ENCODE measurements around the gene HLCS. TPM values are rescaled to one million over a fixed set of nuclear protein-coding genes. Genes with fewer than 3 reads are reported as not detected.

Gene HLCS
- total and polyA plus RNA-seq, 2 donors (not counting 1 experiment from before 2014, with no cell fraction given), result 23.1 to 40.0 TPM

DNA sequence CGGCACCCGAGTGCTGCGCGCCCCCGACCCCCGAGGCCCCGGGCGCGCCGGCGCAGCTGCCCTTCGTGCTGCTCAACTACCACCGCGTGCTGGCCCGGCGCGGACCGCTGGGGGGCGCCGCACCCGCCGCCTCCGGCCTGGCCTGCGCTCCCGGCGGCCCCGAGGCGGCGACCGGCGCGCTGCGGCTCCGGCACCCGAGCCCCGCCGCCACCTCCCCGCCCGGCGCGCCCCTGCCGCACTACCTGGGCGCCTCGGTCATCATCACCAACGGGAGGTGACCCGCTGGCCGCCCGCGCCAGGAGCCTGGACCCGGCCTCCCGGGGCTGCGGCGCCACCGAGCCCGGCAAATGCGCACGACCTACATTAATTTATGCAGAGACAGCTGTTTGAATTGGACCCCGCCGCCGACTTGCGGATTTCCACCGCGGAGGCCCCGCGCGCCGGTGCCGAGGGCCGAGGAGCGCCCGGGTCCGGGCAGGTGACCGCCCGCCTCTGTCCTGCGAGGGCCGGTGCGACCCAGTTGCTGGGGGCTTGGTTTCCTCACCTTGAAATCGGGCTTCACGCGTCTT is 218.6 kb downstream of the HLCS start:
- Histone ChIP-seq H3K36me3 (ENCODE audit: control insufficient read depth, insufficient read depth, low read length) (no peaks in the 10 kb centered on the region), H3K79me2 (ENCODE audit: control insufficient read depth, insufficient read depth, low read length) (no peaks in the 10 kb centered on the region), H3K4me2 (ENCODE audit: extremely low read depth, insufficient read depth, low read length) (peak overlapping the region; percentile 54), H3K9me3 (ENCODE audit: control insufficient read depth, insufficient read depth, low read depth, low read length) (no peaks in the 10 kb centered on the region), H2AFZ (ENCODE audit: low read length) (no peak overlapping the region), H3K4me3 (replicated peaks in 1 of 4; ENCODE audit: control extremely low read depth in 1 of 4, insufficient read depth in 1 of 4, low read depth in 3 of 4, low read length in 4 of 4) (peak overlapping the region in 2 of 4 experiments; percentile 6 to 32), H3K27me3 (ENCODE audit: control insufficient read depth, insufficient read depth, low read length) (peaks cover 5% of the 10 kb centered on the region), H3K27ac (ENCODE audit: insufficient read depth, low read length) (no peak overlapping the region), H3K4me1 (ENCODE audit: control insufficient read depth, extremely low read depth, insufficient read depth, low read length) (no peaks in the 10 kb centered on the region), H3K9ac (ENCODE audit: insufficient read depth, low read length) (no peak overlapping the region), H4K20me1 (ENCODE audit: control insufficient read depth, extremely low read depth, insufficient read depth, low read length) (no peaks in the 10 kb centered on the region)
- DNase-seq (ENCODE audit: low read depth in 2 of 2), result peak in 1 of 2 donors; percentile 35
- TF ChIP-seq, protein P1, sequence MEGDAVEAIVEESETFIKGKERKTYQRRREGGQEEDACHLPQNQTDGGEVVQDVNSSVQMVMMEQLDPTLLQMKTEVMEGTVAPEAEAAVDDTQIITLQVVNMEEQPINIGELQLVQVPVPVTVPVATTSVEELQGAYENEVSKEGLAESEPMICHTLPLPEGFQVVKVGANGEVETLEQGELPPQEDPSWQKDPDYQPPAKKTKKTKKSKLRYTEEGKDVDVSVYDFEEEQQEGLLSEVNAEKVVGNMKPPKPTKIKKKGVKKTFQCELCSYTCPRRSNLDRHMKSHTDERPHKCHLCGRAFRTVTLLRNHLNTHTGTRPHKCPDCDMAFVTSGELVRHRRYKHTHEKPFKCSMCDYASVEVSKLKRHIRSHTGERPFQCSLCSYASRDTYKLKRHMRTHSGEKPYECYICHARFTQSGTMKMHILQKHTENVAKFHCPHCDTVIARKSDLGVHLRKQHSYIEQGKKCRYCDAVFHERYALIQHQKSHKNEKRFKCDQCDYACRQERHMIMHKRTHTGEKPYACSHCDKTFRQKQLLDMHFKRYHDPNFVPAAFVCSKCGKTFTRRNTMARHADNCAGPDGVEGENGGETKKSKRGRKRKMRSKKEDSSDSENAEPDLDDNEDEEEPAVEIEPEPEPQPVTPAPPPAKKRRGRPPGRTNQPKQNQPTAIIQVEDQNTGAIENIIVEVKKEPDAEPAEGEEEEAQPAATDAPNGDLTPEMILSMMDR (conservative IDR thresholded peaks at IDR 0.05 in 1 of 2, IDR thresholded peaks at IDR 0.05 in 1 of 2; ENCODE audit: low read depth in 1 of 2, low read length in 2 of 2), result no peak
- TF ChIP-seq EZH2 (IDR thresholded peaks at IDR 0.05; ENCODE audit: low read length, missing control alignments), result no peak

- Histone ChIP-seq H3K79me2 (ENCODE audit: control insufficient read depth, insufficient read depth, low read length) (no peaks in the 10 kb centered on the region), H3K4me3 (replicated peaks in 1 of 4; ENCODE audit: control extremely low read depth in 1 of 4, insufficient read depth in 1 of 4, low read depth in 3 of 4, low read length in 4 of 4) (peak overlapping the region in 3 of 4 experiments; percentile 12 to 24 (median 14)), H3K4me1 (ENCODE audit: control insufficient read depth, extremely low read depth, insufficient read depth, low read length) (no peaks in the 10 kb centered on the region), H3K27me3 (ENCODE audit: control insufficient read depth, insufficient read depth, low read length) (peaks cover 5% of the 10 kb centered on the region), H3K27ac (ENCODE audit: insufficient read depth, low read length) (no peak overlapping the region), H2AFZ (ENCODE audit: low read length) (no peak overlapping the region), H3K36me3 (ENCODE audit: control insufficient read depth, insufficient read depth, low read length) (no peaks in the 10 kb centered on the region), H3K4me2 (ENCODE audit: extremely low read depth, insufficient read depth, low read length) (no peak overlapping the region), H4K20me1 (ENCODE audit: control insufficient read depth, extremely low read depth, insufficient read depth, low read length) (no peaks in the 10 kb centered on the region), H3K9me3 (ENCODE audit: control insufficient read depth, insufficient read depth, low read depth, low read length) (no peaks in the 10 kb centered on the region), H3K9ac (ENCODE audit: insufficient read depth, low read length) (no peak overlapping the region)
- TF ChIP-seq EZH2 (IDR thresholded peaks at IDR 0.05; ENCODE audit: low read length, missing control alignments), result no peak
- TF ChIP-seq, protein P1 (conservative IDR thresholded peaks at IDR 0.05 in 1 of 2, IDR thresholded peaks at IDR 0.05 in 1 of 2; ENCODE audit: low read depth in 1 of 2, low read length in 2 of 2), result no peak
- no peak for DNase-seq (ENCODE audit: low read depth in 2 of 2)
Measured at GRCh38 chr21:36747041-36747814, 219.2 kb downstream of the HLCS start.

DNA sequence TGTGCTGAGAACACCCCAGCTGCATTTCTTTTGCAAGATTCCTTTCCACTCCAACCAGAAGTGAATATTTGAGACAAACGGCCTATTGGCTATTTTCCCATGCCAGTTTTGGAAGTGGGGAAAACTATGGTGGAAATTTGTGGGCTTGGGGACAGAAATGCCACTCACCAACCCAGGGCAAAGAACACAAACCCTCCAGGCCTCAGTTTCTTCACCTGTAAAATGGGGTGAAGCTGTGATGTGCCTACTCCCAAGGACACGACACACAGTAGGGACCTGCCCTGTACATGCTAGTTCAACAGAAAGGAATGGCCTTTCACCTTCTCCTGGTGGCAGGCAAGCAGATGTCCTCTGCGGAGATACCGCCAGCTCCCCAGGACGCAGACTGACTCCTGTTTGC is 221.0 kb downstream of the HLCS start:
- Histone ChIP-seq H3K9me3 (ENCODE audit: control insufficient read depth, insufficient read depth, low read depth, low read length) (no peaks in the 10 kb centered on the region), H2AFZ (ENCODE audit: low read length) (no peak overlapping the region), H3K79me2 (ENCODE audit: control insufficient read depth, insufficient read depth, low read length) (no peaks in the 10 kb centered on the region), H3K9ac (ENCODE audit: insufficient read depth, low read length) (no peak overlapping the region), H4K20me1 (ENCODE audit: control insufficient read depth, extremely low read depth, insufficient read depth, low read length) (no peaks in the 10 kb centered on the region), H3K4me3 (replicated peaks in 1 of 4; ENCODE audit: control extremely low read depth in 1 of 4, insufficient read depth in 1 of 4, low read depth in 3 of 4, low read length in 4 of 4) (no peak overlapping the region), H3K27ac (ENCODE audit: insufficient read depth, low read length) (no peak overlapping the region), H3K4me2 (ENCODE audit: extremely low read depth, insufficient read depth, low read length) (no peak overlapping the region), H3K36me3 (ENCODE audit: control insufficient read depth, insufficient read depth, low read length) (no peaks in the 10 kb centered on the region), H3K4me1 (ENCODE audit: control insufficient read depth, extremely low read depth, insufficient read depth, low read length) (no peaks in the 10 kb centered on the region), H3K27me3 (ENCODE audit: control insufficient read depth, insufficient read depth, low read length) (peaks cover 5% of the 10 kb centered on the region)
- no peak for DNase-seq (ENCODE audit: low read depth in 2 of 2)
- TF ChIP-seq EZH2 (IDR thresholded peaks at IDR 0.05; ENCODE audit: low read length, missing control alignments), result no peak
